Left hindlimb (tissue), 1 donor: Measurements from ENCODE around the gene ARHGAP12.
A peak's percentile ranks its signal among the peaks of the same experiment; 100 is the strongest.
"Not testable (repeated sequence)": the region's sequence is repeated elsewhere in the genome, so short reads cannot be mapped to it uniquely, and the experiment has no call there.

Source experiments
- DNase-seq: peaks from one replicate; pipeline ENCODE4 v3.0.0-alpha.2; 2018

ARHGAP12 gene

GRCh38 chr10:31928549-31929260 is at the start of gene ARHGAP12:
TSS of gene ARHGAP12 (minus strand) at chr10:31928831. CDS start at chr10:31908855, 19,976 bp downstream.
- peak; percentile 95 for DNase-seq

DNA sequence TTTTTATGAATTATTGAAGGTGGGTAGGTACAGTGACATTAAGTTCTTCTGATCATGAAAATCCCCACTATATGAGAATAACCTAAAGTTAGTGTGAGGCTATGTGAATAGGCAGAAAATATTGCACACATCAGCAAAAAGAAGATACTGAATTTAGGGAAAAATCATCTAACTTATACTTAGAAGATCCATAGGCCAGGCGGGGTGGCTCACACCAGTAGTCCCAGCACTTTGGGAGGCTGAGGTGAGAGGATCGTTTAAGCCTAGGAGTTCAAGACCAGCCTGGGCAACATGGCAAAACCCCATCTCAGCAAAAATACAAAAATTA is 49.5 kb upstream of the ARHGAP12 start:
- no peak for DNase-seq

- DNase-seq, result no peak
These were observed 49.0 kb upstream of the ARHGAP12 start for GRCh38 chr10:31977440-31978155.

GRCh38 chr10:31975157-31975765 is 46.6 kb upstream of the ARHGAP12 start:
- DNase-seq, result no peak

- no peak for DNase-seq
These were observed 45.9 kb upstream of the ARHGAP12 start for GRCh38 chr10:31974434-31975124.

DNA sequence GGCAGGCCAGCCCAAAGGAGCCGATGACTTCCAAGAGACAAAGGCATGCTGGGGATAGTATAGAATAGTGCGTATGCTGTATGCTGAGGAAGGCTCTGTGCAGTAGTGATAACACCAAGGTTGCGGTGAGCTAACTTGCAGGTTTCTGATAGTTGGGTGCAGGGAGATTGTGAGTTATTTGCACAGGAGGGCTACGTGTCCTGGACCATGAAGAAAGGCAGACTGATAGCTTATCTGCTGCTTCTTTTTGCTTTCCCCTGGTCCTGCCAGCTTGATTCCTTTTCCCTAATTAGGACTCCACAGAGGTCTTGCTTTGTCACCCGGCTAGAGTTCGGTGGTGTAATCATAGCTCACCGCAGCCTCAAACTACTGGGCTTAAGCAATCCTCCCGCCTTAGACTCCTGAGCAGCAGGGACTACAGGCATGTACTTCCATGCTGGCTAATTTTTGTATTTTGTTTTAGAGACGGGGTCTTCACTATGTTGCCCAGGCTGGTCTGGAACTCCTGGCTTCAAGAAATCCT is 43.9 kb upstream of the ARHGAP12 start:
- no peak for DNase-seq

DNA sequence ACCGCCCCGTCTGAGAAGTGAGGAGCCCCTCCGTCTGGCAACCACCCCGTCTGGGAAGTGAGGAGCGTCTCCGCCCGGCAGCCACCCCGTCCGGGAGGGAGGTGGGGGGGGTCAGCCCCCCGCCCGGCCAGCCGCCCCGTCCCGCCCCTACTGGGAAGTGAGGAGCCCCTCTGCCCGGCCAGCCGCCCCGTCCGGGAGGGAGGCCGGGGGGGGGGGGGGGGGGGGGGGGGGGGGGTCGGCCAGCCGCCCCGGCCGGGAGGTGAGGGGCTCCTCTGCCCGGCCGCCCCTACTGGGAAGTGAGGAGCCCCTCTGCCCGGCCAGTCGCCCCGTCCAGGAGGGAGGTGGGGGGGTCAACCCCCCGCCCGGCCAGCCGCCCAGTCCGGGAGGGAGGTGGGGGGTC is 41.2 kb upstream of the ARHGAP12 start:
- DNase-seq, result not testable (repeated sequence)

DNA sequence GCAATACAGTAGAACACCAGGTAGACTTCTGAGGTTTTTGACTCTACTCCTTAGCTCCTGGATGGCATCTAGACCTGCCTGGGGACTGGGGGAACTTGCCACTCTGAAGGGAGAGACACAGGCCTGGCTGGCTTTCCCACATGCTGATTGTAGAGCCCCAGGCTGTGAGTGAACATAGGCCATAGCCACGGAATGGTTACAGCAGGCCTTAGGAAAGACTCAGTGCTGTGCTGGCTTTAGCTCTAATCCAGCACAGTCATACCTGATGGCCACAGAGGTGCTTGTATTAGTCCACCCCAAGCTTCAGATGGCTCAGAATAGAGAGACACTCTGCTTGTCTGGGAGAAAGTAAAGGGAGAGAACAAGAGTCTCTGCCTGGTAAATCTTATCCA is 35.0 kb upstream of the ARHGAP12 start:
- DNase-seq, result no peak

GRCh38 chr10:31962826-31963588 is 34.4 kb upstream of the ARHGAP12 start:
- no peak for DNase-seq

DNA sequence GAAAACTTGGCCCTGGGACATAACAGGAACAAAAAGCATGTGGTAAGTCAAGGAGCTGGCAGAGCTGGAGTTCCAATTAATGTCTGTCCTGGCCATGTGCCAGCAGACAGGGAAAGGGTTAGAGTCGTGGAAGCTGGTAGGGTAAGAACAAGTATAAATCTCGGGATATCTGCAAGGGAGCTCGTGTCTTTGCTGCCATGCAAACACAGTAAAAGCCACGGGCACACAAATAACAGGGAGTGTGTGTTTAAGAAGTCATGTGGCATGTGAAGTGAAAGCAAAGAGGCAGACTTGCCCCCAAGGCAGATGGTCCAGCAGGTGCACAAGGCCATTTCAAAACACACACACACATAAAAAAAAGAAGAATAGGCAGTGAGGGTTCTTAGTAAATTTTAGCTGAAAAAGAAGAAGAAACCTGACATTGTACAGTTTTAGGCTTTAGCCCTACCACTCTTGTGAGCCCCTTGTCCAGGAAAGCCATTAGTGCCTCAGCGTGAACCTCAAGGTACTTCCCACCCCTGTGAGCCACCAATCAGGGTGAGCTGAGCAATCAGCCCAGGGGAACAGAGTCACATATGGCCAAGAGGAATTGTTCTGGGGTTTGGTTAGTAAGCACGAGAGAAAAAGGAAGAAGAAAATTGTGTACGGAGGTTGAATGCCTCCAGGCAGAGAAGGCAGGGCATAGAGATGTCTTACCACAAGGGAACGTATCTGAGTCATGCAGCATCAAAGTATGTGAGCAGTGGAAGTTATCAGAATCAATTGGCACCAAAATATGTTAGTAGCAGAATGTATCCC is 32.8 kb upstream of the ARHGAP12 start:
- DNase-seq, result no peak

DNA sequence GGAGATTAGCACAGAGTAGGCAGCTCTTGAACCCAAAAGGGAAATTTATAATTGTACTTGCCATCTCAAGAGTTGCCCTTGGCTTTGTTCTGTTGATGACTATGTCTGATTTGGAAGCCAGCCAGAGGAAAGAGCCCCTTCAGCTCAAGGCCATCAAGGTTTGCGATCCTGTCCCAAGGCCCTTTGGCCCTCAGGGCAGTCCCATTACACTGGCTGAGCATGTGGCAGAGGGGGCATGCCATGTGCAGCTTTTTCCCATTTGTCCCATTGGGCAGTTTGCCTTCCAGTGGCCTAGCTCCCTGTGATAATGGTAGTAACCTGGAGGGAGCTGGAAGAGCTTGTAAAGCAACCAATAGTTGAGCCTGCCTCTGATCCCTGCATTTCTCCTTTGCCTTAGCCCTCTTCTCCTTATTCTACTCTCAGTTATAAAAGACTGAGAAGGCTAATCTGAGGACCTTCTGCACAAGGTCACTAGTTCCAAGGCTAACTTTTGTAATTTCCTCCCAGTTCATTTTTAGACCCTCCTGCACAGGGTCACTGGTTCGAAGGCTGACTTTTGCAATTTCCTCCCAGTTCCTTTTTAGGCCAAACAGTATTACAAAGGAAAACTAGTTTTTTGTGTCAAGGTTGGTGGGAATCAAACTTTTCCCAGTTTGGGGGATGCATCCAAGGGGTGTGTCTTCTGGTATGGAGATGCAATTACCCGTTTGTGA is 31.0 kb upstream of the ARHGAP12 start:
- no peak for DNase-seq

- DNase-seq, result no peak
These were observed 30.2 kb upstream of the ARHGAP12 start for GRCh38 chr10:31958856-31959255.

- no peak for DNase-seq
These were observed 27.7 kb upstream of the ARHGAP12 start for GRCh38 chr10:31956200-31956946.

DNA sequence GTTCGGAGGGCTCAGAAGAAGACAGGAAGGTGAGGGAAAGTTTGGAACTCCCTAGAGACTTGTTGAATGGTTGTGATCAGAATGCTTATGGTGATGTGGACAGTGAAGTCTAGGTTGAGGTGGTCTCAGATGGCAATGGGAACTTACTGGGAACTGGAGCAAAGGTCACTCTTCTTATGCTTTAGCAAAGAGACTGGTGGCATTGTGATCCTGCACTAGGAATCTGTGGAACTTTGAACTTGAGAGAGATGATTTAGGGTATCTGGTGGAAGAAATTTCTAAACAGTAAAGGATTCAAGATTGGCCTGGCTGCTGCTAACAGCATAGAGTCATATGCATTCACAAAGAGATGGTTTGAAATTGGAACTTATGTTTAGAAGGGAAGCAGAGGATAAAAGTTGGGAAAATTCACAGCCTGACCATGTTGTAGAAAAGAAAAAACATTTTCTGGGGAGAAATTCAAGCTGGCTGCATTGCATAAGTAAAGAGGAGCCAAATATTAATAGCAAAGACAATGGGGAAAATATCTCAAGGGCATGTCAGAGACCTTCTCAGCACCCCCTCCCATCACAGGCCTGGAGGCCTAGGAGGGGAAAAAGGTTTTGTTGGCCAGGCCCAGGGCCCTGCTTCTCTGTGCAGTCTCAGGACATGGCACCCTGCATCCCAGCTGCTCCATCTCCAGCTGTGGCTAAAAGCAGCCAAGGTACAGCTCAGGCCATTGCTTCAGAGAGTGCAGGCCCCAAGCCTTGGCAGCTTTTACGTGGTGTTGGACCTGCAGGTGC is 26.0 kb upstream of the ARHGAP12 start:
- DNase-seq, result no peak

GRCh38 chr10:31953480-31953879 is 24.8 kb upstream of the ARHGAP12 start:
- DNase-seq, result no peak

DNA sequence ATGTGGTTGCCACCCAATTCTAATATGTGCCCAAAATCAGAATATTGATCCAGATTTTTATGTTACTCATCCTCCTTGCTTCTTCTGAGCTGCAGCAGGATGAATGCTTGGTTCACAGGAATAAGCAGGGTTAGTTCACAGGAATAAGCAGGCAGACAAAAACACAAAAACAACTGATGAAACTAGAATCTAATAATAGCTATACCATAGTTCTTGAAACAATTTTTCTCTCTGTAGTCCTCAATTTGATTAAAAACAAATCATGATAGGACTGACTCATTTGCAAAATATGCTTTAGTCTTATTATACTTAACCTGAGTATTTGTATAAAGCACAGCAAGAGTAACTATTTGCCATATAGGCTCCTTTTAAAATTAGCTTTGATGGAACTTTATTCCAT is 24.4 kb upstream of the ARHGAP12 start:
- DNase-seq, result no peak

GRCh38 chr10:31952066-31952465 is 23.4 kb upstream of the ARHGAP12 start:
- DNase-seq, result no peak

- no peak for DNase-seq
These were observed 20.6 kb upstream of the ARHGAP12 start for GRCh38 chr10:31949266-31949665.

DNA sequence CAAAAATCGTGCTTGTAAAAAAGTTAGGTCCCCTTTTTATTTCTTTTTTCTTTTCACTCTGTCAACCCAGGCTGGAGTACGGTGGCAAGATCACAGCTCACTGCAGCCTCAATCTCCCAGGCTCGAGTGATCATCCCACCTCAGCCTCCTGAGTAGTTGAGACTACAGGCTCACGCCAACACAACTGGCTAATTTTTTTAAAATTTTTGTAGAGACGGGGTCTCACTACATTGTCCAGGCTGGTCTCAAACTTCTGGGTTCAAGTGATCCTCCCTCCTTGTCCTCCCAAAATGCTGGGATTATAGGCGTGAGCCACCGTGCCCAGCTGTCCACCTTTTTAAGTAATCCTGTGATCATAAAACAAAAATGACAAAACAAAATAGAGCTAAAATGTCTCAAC is 19.4 kb upstream of the ARHGAP12 start:
- no peak for DNase-seq
